ENCODE results near the gene CCDC24. TPM values are rescaled to one million over a fixed set of nuclear protein-coding genes. Genes with fewer than 3 reads are reported as not detected.

CCDC24 gene
- total RNA-seq, 1 experiment from 2014 or later, result 5.2 TPM

- ChIA-PET POLR2A (no interaction called here), CTCF (interaction anchor here (0.6 kb wide), 1 partner anchor 55 kb away, joined by 5 read pairs; no protein-coding TSS in a partner anchor)
These were observed 52.8 kb downstream of the CCDC24 start for GRCh38 chr1:44044071-44044801.

GRCh38 chr1:44045064-44045463 is 53.7 kb downstream of the CCDC24 start:
- H3K36me3 Mint-ChIP-seq (ENCODE audit: insufficient read depth, unreplicated experiment), result no peaks in the 10 kb centered on the region
- H3K27me3 Mint-ChIP-seq (ENCODE audit: insufficient read depth, unreplicated experiment), result no peaks in the 10 kb centered on the region
- ChIA-PET CTCF (interaction anchor here (0.6 kb wide), 1 partner anchor 56 kb away, joined by 5 read pairs; no protein-coding TSS in a partner anchor), POLR2A (no interaction called here)
- TF ChIP-seq CTCF (IDR thresholded peaks at IDR 0.05; ENCODE audit: insufficient read depth in 1 of 2, low read depth in 1 of 2, low read length in 1 of 2, severe bottlenecking in 1 of 2, unreplicated experiment in 1 of 2), result no peak
- Histone ChIP-seq H3K36me3 (ENCODE audit: control insufficient read depth, insufficient read depth, low read length) (no peaks in the 10 kb centered on the region), H3K27me3 (replicated peaks; ENCODE audit: control insufficient read depth, insufficient read depth, low read length) (no peaks in the 10 kb centered on the region), H3K4me1 (peaks cover 9% of the 10 kb centered on the region; the same call in 1 of the 2 replicates), H3K4me3 (ENCODE audit: low read depth, low read length) (no peak overlapping the region), H3K9me3 (no peaks in the 10 kb centered on the region)
- no peaks in the 10 kb centered on the region for H3K9me3 Mint-ChIP-seq (ENCODE audit: unreplicated experiment)
- intact Hi-C loops (cut with micrococcal nuclease; ENCODE audit: unreplicated experiment), result no loop called here
- BruUV-seq (replicated peaks), result no TSS peak
- no peak for DNase-seq
- H3K4me3 Mint-ChIP-seq (ENCODE audit: unreplicated experiment), result no peak overlapping the region
- H3K27ac Mint-ChIP-seq (ENCODE audit: unreplicated experiment), result no peak overlapping the region
- H3K4me1 Mint-ChIP-seq (ENCODE audit: low read depth, unreplicated experiment), result peaks cover 10% of the 10 kb centered on the region

More at GRCh38 chr1:44044071-44044801, 52.8 kb downstream of the CCDC24 start:
- Histone ChIP-seq H3K4me3 (ENCODE audit: low read depth, low read length) (no peak overlapping the region), H3K27me3 (replicated peaks; ENCODE audit: control insufficient read depth, insufficient read depth, low read length) (no peaks in the 10 kb centered on the region), H3K4me1 (peaks cover 9% of the 10 kb centered on the region; the same call in 1 of the 2 replicates), H3K36me3 (ENCODE audit: control insufficient read depth, insufficient read depth, low read length) (no peaks in the 10 kb centered on the region), H3K9me3 (no peaks in the 10 kb centered on the region)
- H3K9me3 Mint-ChIP-seq (ENCODE audit: unreplicated experiment), result no peaks in the 10 kb centered on the region
- peaks cover 10% of the 10 kb centered on the region for H3K4me1 Mint-ChIP-seq (ENCODE audit: low read depth, unreplicated experiment)
- no peaks in the 10 kb centered on the region for H3K27me3 Mint-ChIP-seq (ENCODE audit: insufficient read depth, unreplicated experiment)
- BruUV-seq (replicated peaks), result no TSS peak
- H3K36me3 Mint-ChIP-seq (ENCODE audit: insufficient read depth, unreplicated experiment), result no peaks in the 10 kb centered on the region
- H3K4me3 Mint-ChIP-seq (ENCODE audit: unreplicated experiment), result no peak overlapping the region
- H3K27ac Mint-ChIP-seq (ENCODE audit: unreplicated experiment), result no peak overlapping the region
- intact Hi-C loops (cut with micrococcal nuclease; ENCODE audit: unreplicated experiment), result no loop called here
- no peak for DNase-seq
- no peak for TF ChIP-seq CTCF (IDR thresholded peaks at IDR 0.05; ENCODE audit: insufficient read depth in 1 of 2, low read depth in 1 of 2, low read length in 1 of 2, severe bottlenecking in 1 of 2, unreplicated experiment in 1 of 2)

Other genes with a start within 250 kb of the CCDC24 start
- gene ARTN, start 57.8 kb upstream of the CCDC24 start, total RNA-seq (2022), result 0.26 TPM in 1 of 2 replicates, not detected in the other
- gene IPO13, start 44.6 kb upstream of the CCDC24 start, total RNA-seq (2022), result 14.1 and 15.9 TPM in 2 replicates
- gene DPH2, start 21.6 kb upstream of the CCDC24 start, total RNA-seq (2022), result 29.0 and 29.5 TPM in 2 replicates
- 89.9 and 91.2 TPM in 2 replicates for gene ATP6V0B, start 16.6 kb upstream of the CCDC24 start, total RNA-seq (2022)
- 28.6 and 31.5 TPM in 2 replicates for gene B4GALT2, start 12.4 kb upstream of the CCDC24 start, total RNA-seq (2022)
- gene SLC6A9, start 39.9 kb downstream of the CCDC24 start, total RNA-seq (2022), result 35.9 and 45.0 TPM in 2 replicates
- not detected in 2 replicates for gene KLF17, start 127.2 kb downstream of the CCDC24 start, total RNA-seq (2022)
- gene KLF18, start 150.0 kb downstream of the CCDC24 start, total RNA-seq (2022), result not detected in 2 replicates
- gene DMAP1, start 221.9 kb downstream of the CCDC24 start, total RNA-seq (2022), result 40.4 and 41.1 TPM in 2 replicates

Measured in Caco-2 (cell line).